GM21825 (cell line): ENCODE measurements around the gene COL15A1.
A peak's percentile ranks its signal among the peaks of the same experiment; 100 is the strongest.

Experiments used
- ATAC-seq: cut with Tn5 transposase; IDR thresholded peaks from one replicate; pipeline ENCODE4 v1.9.1; 2021; ENCODE audit warnings: mild to moderate bottlenecking, moderate library complexity; ENCODE audit not compliant: unreplicated experiment

The COL15A1 gene

DNA sequence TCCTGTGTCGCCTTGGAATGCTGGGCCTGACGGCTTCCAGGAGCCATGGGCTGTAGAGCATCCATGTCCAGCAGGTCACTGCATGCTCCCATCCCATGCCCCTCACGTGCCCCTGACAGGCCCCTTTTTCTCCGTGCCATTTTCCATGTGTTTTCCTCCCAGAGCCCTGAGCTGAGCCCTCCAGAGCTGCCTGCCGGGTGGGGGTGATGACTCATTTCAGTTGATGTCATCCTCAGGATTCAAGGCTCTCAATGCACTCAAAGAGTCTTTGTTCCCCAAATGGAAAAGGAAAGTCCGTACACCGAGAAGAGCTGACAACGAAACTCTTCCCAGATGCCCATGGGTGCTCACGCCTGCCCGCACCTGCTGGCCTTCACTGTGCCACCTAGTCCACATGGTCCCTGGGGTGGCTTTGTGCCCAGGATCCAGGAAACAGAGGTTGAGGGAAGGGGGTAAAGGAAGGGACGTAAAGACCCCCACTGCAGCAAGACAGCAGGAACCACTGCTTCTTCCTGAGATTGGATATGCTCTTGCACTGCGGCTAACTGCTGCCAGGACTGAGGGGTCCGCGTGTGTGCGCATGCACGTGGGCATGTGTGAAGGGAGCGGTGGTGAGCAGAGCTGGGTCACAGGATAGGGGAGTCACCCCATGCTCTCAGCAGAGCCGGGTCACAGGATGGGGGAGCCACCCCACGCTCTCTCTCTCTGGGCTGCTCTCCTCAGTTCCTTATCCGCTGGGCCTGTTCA, 27.6 kb downstream of the COL15A1 start:
- no peak for ATAC-seq

DNA sequence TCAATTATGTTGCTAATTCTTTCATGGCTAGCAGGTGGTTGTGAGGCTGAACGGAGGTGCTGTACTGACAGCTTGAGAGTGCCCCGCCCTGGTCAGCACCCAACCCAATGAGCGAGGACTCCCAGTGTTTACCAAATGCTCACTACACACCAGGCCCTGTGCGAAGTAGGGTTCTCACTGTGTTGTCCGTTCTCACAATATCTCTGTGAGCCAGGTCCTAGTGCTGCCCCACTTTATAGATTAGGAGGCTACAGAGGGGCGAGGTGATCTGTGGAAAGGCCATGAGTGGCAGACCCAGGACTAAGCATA, 28.2 kb downstream of the COL15A1 start:
- ATAC-seq, result no peak

DNA sequence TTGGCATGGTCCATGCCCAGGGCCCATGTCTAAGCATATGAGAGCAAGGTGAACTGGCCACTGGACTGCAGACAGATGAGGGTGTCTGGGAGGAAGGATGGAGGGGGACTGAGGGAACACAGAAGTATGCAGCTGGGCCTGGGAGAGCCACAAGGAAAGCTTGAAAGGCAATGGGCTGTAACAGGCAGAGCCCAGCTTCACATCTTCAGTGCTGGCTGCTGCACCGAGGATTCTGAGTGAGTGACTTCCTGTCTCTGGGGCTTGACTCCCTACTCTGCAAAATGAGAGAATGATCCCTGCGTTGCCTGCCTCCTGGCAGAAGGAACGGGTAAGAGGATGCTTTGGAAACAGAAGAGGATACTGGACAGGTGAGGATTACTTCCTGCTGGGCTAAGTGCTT, 29.0 kb downstream of the COL15A1 start:
- ATAC-seq, result no peak

DNA sequence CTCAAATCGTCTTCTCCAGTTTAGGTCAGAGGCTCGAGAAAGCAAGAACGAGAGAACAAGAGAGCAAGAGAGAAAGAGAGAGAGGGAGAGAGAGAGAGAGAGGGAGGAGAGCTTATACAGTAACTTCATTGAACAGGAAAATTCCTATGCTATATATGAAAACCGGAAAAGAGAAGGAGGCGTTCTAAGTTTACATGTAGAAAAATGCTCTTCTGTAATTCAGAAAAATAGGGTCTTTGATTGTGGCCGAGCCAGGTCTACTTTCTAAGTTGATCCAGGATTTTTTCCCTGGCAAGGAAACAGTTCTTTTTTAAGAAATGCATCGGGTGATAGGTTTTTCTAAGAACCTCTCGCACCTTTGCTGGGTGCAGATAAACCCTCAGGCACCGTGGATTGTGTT, 29.5 kb downstream of the COL15A1 start:
- ATAC-seq, result no peak

DNA sequence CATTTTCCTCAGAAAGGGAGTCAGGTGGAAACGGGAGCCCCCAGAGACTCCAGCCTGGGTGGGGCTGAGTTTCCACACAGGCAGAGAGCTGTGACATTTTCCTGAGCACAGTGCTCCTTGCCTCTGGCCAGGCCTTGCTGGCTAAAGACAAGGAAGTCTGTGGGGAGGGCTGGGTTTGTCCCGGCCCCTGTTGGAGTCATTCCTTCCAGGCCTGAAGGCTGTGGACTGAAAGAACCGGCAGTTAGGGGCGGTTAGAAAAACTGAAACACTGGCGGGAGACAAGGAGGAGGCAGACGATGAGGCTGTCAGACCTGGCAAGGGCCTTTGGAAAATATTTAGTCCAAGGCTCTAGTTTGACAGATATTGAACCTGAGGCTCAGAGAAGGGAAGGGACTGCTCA, 29.9 kb downstream of the COL15A1 start:
- ATAC-seq, result no peak

DNA sequence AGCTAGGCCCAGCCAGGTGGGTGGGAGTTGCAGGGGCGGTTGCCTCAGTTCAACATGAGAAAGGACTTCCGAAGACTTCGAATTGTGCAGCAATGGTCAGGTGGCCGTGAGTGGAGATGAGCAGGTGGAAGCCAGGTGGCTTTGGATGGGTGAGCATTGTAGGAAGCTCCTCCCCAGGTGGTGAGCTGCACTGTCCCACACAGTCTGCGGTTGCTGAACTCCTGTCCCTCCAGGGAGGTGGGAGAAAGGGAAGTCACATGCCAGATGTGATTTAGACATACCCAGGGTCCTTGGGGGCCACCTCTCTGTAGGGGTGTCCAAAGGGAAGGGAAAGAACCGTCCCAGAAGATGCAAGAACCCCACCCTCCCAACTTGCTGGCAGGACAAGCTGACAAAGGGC, 30.4 kb downstream of the COL15A1 start:
- ATAC-seq, result no peak

DNA sequence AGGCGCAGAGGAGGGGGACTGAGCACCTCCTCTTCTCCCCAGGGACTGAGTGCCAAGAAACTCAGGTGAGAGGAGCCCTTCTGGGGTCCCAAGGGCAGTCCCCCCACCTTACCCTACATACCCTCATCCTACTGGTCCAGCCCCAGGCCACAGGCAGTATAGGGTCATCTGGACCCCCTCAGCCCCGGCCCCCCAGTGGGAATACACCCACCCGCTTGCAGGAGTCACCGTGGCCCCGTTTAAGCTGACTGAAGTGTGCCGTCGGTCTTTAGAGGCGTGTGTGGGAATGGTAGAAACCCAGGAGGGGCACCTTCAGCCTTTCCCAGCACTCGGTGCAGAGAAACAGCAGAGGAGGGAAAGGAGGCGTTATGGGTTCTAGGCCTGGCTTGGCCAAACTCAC, 30.8 kb downstream of the COL15A1 start:
- no peak for ATAC-seq

DNA sequence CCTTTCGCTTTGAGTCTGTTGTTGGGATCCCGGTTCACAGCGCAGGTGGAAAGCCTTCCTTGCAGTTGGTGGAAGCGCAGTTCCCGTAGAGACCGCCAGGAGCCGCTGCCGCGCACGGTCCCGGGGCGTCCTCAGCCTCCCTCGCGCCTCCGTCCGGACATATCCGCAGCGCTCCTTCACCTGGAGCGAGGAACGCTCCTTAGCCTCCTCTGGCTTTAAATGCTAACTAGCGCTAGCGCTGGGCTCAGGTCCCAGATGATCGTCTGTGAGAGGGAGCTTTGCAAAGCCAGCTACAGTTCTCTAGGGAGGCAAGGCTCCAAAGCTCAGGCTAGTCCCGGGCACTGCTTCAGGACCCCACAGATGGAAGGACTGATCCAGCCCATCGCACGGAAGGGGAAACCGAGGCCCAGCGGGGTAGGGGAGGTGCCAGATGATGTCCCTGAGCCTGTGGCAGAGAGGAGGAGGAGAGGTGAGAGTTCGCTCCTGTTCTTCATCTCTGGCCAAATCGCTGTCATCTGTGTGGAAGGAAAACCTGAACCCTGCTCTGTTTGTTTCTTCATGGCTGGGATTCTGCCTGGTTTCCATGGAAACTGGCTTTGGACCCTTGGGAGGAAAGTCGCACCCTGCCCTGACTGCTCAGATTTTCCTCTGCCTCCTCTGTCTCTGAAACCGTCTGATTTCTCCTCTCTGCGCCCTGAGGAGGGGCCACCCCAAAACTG, 31.4 kb downstream of the COL15A1 start:
- ATAC-seq, result peak; percentile 93

DNA sequence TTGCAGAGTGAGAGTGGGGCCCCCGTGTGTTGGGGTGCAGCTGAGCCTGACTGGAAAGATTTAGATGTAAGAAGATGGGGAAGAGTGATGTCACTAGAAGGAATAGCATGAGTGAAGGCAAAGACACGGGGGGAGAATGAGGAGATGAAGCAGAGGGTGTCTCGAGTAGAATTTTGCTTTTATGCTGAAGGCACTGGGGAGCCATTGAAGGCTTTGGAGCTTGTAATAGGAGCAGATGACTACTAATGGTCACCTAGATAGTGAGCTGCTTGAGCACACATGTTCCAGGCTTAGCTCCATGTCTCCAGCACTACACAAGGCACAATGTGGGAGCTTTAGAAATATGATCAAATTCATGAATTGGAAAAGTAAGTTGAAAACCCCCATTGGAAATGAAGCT, 32.1 kb downstream of the COL15A1 start:
- ATAC-seq, result no peak

DNA sequence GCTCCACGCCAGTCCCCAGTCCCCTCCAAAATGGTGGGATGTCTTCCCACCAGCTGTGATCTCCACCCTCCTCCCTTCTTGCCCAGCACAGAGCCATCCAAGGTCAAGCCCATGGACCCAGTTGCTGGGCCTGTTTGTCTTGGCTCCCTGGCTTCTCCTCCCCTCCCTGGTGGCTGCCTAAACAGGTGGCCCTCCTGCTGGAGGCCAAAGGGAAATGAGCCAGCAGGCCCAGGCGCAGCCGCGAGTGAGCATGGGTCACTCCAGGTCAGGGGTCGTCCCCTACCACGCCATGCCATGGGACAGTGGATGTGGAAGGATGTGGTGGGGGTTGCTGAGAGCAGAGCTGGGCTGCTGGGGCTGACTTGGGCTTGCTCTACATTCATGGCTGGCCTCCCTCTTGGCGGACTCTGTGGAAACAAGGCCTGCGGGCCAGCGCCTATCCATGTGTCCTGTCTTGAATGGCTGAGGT, 33.6 kb downstream of the COL15A1 start:
- no peak for ATAC-seq

DNA sequence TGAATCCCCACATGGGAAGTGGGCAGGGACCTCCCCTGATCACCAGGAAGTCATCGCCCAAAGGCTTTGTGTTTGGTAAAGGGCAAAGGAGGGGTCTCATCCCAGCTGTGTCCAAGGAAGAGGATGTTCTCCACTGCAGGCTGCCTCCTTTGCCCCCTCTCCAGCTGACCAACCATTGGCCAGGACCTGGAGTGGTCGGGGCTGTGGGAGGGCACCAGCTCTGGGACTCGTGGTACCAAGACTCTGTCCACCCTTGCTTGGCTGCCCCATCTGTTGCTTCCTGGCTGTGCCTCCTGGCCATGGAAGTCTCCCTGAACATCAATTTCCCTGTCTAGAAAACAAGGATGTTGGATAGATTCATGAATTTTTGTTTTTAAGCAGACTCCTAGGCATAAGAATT, 34.1 kb downstream of the COL15A1 start:
- no peak for ATAC-seq

DNA sequence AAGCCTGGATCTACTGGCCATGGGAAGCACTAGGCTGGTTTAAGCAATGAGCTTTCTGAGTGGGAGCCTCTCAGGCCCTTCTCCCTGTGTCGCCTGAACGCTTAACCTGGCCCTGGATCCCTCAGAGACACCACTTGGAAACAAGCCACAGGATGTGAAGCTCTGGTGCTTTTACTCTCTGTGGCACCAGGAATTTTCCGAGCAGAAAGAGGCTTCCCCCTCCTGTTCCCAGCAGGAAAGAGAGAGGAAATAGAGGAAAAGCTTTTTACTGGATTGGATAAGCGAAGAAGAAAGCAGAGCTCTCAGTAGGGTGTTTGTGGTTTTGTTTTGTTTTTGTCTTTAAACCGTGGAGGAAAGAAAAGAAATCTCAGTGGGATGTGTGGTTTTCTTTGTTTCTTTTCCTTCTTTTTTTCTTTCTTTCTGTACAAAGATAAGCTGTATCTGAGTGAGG, 34.5 kb downstream of the COL15A1 start:
- ATAC-seq, result no peak

DNA sequence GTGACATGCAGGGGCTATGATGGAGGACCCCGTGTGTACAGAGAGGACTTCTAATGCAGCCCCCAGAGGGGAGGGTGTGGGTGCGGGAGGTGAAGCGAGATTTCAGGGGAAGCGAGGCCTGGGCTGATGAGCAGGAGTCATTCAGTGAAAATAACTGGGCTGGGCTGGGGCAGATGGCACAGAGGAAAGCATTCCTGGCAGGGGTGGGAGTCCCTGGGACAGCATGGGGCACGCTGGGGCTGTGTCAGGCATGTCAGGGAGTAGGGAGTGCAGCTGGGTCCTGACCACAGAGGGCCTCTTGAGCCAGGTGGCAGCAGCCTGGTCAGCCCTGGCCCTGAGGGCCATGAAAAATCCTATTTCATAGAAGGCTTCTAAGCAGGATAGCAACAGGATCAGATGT, 36.6 kb downstream of the COL15A1 start:
- ATAC-seq, result no peak

DNA sequence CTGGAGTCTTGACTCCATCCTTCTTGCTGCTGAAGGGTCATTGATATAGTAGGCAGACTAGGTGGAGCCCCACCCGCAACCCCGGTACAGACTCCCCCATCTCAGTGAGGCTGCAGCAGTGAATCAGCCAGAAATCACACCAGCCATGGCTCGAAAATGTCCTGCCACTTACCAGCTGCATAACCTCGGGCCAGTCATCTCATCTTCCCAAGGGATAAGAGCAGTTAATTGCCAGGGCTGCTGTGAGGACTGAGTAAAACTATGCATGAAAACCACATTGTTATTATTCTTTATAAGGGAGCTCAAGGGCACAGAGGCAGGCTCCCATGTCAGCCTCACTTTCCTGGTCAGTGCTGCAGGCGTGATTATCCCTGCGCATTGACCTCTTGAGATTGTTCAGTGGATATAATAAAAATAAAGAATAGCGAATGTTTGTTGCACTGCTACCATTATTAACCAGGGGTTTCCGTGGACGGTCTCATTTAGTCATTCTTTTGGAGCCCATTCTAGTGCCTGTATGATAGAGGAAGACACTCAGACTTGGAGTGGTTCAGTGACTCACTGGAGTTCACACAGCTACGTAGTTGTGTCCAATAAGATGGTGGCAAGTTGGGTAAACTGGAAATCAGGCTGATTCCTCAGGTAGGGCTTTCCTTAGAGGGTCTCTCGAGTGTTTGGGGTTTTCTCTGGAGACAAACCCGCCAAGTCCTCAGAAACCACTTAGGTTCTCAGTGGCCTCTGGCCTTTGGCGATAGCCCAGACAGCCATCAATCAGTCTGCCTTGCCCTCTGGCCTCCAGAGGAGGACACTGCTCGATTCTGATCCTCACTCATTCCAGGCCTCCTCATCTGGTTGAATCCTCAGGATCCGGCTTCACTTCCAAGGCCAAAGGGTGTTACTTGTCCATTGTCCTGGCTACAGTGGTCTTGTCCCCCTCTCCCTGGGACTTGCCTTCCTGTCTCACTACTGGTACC, 39.9 kb downstream of the COL15A1 start:
- ATAC-seq, result no peak

DNA sequence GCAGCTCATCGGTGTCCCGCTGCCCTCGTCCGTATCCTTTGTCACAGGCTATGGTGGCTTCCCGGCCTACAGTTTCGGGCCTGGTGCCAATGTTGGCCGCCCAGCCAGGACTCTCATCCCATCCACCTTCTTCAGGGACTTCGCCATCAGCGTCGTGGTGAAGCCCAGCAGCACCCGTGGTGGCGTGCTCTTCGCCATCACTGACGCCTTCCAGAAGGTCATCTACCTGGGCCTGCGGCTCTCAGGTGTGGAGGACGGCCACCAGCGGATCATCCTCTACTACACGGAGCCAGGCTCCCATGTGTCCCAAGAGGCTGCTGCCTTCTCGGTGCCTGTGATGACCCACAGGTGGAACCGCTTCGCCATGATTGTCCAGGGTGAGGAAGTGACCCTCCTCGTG, 41.9 kb downstream of the COL15A1 start:
- ATAC-seq, result no peak

DNA sequence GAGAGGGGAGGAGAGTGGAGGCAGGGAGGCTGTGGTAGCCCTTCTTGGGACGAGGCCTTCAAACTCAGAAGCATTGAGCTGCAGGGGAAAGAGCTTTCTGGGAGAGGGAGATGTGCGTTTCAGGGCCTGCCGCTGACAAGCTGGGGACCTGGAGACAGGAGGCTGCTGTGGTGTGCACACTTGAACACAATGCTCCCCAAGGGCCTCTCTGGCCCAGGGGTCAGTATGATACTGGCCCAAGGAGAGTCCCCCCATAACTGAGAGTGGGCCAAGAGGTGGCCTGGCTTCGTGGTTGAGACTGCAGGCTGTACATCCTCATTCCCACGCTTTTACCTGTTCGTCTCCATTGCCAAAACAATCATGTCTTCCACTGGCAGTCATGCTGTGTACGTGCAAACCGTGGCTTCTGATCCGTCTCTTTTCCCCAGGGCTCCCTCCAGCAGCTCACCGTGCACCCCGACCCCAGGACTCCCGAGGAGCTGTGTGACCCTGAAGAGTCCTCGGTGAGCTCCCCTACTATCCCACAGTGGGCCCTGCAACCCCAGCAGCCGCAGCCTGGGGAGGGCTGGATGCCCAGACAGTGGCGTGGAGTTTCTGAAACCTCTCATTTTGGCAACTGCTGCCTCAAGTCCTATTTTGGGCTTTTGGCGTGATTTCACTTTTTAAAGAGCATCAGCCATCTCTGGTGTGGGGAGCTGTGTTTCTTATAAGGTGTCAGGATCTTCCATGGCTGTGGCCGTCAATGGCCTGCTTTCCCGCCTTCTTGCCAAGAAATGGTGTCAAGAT, 43.4 kb downstream of the COL15A1 start:
- ATAC-seq, result no peak

DNA sequence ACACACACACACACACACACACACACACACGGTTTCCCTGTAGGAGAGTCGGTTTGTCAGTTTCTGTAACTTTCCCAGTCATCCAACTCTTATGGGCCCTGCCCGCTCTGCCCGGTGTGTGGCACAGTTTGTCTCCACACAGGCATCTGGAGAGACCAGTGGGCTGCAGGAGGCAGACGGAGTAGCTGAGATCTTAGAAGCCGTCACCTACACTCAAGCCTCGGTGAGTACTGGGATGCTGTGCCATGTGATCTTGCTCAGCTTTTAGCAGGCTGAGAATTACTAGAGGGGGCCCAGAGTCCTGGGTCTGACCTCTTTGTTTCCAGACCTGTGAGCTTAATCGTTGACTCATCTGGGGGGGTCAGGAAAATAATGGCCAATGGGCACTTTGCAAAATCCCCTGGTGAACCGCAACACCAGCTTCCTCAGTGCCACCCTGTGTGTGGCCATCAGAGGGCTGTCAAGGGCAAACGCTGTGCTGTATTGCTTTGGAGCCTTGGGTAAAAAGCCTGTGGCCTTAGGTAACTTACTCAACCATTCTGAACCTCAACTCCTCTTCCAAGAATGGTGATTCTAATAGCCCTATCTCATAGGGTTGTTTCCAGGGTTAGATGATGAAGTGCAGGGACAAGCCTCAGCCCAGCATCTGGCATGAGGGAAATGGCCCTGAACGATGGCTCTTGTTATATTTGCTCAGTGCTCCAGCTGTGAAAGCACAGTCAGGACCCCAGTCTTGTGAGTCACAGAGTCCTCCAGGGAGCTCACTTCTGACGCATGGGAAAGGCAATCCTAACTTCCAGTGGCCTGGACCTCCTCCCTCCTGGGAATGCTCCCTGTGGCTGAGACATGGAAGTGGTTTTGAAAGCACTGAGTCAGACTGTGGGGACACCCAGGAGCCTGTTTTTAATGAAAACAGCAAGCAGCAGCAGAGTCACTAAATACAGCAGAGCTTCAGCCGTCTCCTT, 45.6 kb downstream of the COL15A1 start:
- ATAC-seq, result no peak

DNA sequence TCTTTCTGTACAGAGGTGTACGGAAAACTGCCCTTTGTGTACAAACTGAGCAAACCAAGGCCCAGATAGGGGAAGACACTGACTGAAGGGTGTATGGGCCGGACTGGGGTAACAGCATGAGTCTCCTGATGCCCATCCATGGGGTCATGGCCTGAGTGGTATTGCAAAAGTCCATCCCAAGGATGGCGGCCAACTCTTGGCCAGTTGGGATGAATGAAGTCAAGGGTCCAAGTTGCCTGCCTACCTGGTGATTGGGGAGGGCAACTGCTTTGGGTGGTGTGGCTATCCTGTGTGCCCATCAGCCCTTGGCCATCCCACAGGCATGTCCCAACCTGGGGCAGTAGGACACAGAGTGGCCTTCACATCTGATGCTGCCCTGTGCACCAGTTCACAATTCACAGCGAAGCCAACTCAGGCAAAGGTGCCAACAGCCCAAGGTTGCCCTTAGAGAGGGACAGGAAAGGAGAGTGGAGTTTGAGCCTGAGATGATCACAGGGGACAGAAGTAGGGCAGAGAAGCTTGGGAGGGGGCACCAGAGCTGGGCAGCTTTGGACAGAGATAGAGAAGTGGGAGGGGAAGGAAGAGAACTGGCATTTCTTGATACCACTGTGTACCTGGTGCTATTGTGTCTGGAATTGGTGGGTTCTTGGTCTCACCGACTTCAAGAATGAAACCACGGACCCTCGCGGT, 46.6 kb downstream of the COL15A1 start:
- no peak for ATAC-seq
